GM23338 (cell line): ENCODE data around the gene OR51G2. TPM values are rescaled to one million over a fixed set of nuclear protein-coding genes. Genes with fewer than 3 reads are reported as not detected.

Experiments
- ATAC-seq: fragments of 200-7000 bp; cut with Tn5 transposase; 3 replicates; pipeline ENCODE4 v1.9.1; 2020
- DNase-seq: peaks from one replicate; pipeline ENCODE4 v3.0.0-alpha.2; 2015; ENCODE audit warnings: low spot score
- H2AFZ ChIP-seq: fragments of 200-600 bp; sonication (generic); 2 replicates; pipeline ENCODE4 v1.8.0; 2016; ENCODE audit warnings: antibody characterized with exemption, mild to moderate bottlenecking, moderate library complexity
- H3F3A ChIP-seq: fragments of 200-600 bp; sonication (generic); replicated peaks from 2 replicates; pipeline ENCODE4 v1.8.0; 2017; ENCODE audit warnings: antibody characterized with exemption, mixed run types, low read depth
- H3K27ac ChIP-seq: fragments of 200-600 bp; sonication (generic); 2 replicates; pipeline ENCODE4 v1.6.1; 2016; ENCODE audit warnings: low read depth
- H3K27me3 ChIP-seq: fragments of 200-600 bp; sonication (generic); 2 replicates; pipeline ENCODE4 v1.8.0; 2016; ENCODE audit warnings: mild to moderate bottlenecking, mixed run types, moderate library complexity; ENCODE audit not compliant: insufficient read depth
- H3K36me3 ChIP-seq: fragments of 200-600 bp; sonication (generic); 2 replicates; pipeline ENCODE4 v1.8.0; 2016; ENCODE audit warnings: mild to moderate bottlenecking; ENCODE audit not compliant: insufficient read depth
- H3K4me1 ChIP-seq: fragments of 200-600 bp; sonication (generic); 2 replicates; pipeline ENCODE4 v1.8.0; 2016; ENCODE audit warnings: mild to moderate bottlenecking, moderate library complexity; ENCODE audit not compliant: insufficient read depth
- H3K4me2 ChIP-seq: fragments of 200-600 bp; sonication (generic); 2 replicates; pipeline ENCODE4 v1.7.1; 2017; ENCODE audit warnings: mixed run types
- H3K4me3 ChIP-seq: fragments of 200-600 bp; sonication (generic); 2 replicates; pipeline ENCODE4 v1.6.1; 2016; ENCODE audit warnings: mixed run types
- H3K79me2 ChIP-seq: fragments of 200-600 bp; sonication (generic); replicated peaks from 2 replicates; pipeline ENCODE4 v1.8.0; 2017; ENCODE audit warnings: mild to moderate bottlenecking; ENCODE audit not compliant: insufficient read depth
- H3K9me2 ChIP-seq: fragments of 200-600 bp; sonication (generic); 2 replicates; pipeline ENCODE4 v1.8.0; 2017; ENCODE audit not compliant: insufficient read depth
- H4K20me1 ChIP-seq: fragments of 200-600 bp; sonication (generic); replicated peaks from 2 replicates; pipeline ENCODE4 v1.8.0; 2017; ENCODE audit warnings: mild to moderate bottlenecking; ENCODE audit not compliant: insufficient read depth
- H3K27ac Mint-ChIP-seq: 2 replicates; pipeline ENCODE4 v1.8.0; 2020; ENCODE audit warnings: inconsistent platforms, mild to moderate bottlenecking, moderate library complexity, mixed read lengths
- H3K27me3 Mint-ChIP-seq: 3 replicates; pipeline ENCODE4 v1.8.0; 2022; ENCODE audit warnings: low read depth, mild to moderate bottlenecking, moderate library complexity, mixed read lengths, inconsistent platforms; ENCODE audit not compliant: insufficient read depth, poor library complexity
- H3K36me3 Mint-ChIP-seq: 3 replicates; pipeline ENCODE4 v1.8.0; 2021; ENCODE audit warnings: low read depth, mild to moderate bottlenecking, inconsistent platforms, moderate library complexity, mixed read lengths
- H3K4me1 Mint-ChIP-seq: 3 replicates; pipeline ENCODE4 v1.8.0; 2020; ENCODE audit warnings: mild to moderate bottlenecking, inconsistent platforms, mixed read lengths
- H3K4me3 Mint-ChIP-seq: 3 replicates; pipeline ENCODE4 v1.8.0; 2021; ENCODE audit warnings: moderate library complexity, mild to moderate bottlenecking, inconsistent platforms, mixed read lengths
- H3K9me3 Mint-ChIP-seq: 3 replicates; pipeline ENCODE4 v1.8.0; 2020; ENCODE audit warnings: moderate library complexity, mild to moderate bottlenecking, inconsistent platforms, mixed read lengths
- CREB1 ChIP-seq: fragments of 250-450 bp; sonication (Bioruptor Pico); IDR thresholded peaks from 2 replicates; pipeline ENCODE4 v1.5.0; 2020; ENCODE audit warnings: low read depth, mild to moderate bottlenecking, moderate library complexity
- CTCF ChIP-seq, 2 experiments: fragments of 200-600 bp in 1 of 2; sonication (generic) in 1 of 2; conservative IDR thresholded peaks; 2 replicates each; pipeline versions ENCODE4 v1.5.1 to v1.6.1; 2016 to 2017; ENCODE audit warnings: antibody characterized with exemption in 2 of 2, low read depth in 2 of 2, mild to moderate bottlenecking in 2 of 2, moderate library complexity in 1 of 2
- EZH2 ChIP-seq: fragments of 200-600 bp; sonication (generic); IDR thresholded peaks from one replicate; pipeline ENCODE4 v1.8.0; 2017; ENCODE audit warnings: antibody characterized with exemption, mild to moderate bottlenecking, low read depth; ENCODE audit not compliant: unreplicated experiment
- EZH2phosphoT487 ChIP-seq: fragments of 200-600 bp; sonication (generic); IDR thresholded peaks from one replicate; pipeline ENCODE4 v1.8.1; 2018; ENCODE audit warnings: antibody characterized with exemption; ENCODE audit not compliant: unreplicated experiment
- JUNB ChIP-seq: IDR thresholded peaks from one replicate; pipeline ENCODE4 v1.6.1; 2016; ENCODE audit warnings: antibody characterized with exemption; ENCODE audit not compliant: unreplicated experiment
- NANOG ChIP-seq: IDR thresholded peaks from 2 replicates; pipeline ENCODE4 v1.6.1; 2016; ENCODE audit warnings: antibody characterized with exemption, borderline replicate concordance
- POLR2AphosphoS5 ChIP-seq: IDR thresholded peaks from 2 replicates; pipeline ENCODE4 v1.6.1; 2016; ENCODE audit warnings: antibody characterized with exemption, low read depth
- REST ChIP-seq: IDR thresholded peaks from one replicate; pipeline ENCODE4 v1.6.1; 2018; ENCODE audit warnings: antibody characterized with exemption; ENCODE audit not compliant: unreplicated experiment
- STAT1 ChIP-seq: IDR thresholded peaks from one replicate; pipeline ENCODE4 v1.6.1; 2016; ENCODE audit warnings: antibody characterized with exemption; ENCODE audit not compliant: unreplicated experiment
- ZNF331 ChIP-seq: fragments of 250-450 bp; sonication (Bioruptor Pico); IDR thresholded peaks from 2 replicates; pipeline ENCODE4 v1.5.0; 2020; ENCODE audit warnings: low read depth, mild to moderate bottlenecking, moderate library complexity
- polyA plus RNA-seq: library from polyadenylated mRNA; unstranded; fragments of >200 nt; fragmentation: Nextera tagmentation; extraction: Ambion mirVana; gene quantifications from 2 replicates; pipeline ENCODE4 v1.2.1, GENCODE V29; 2016
- total RNA-seq: library from RNA; depleted of rRNA; stranded (reverse); fragments of >200 nt; shearing (Covaris generic); gene quantifications from 2 replicates; pipeline ENCODE4 v1.2.3, GENCODE V29; 2014
- TF ChIP-seq, protein P1 (sequence below): IDR thresholded peaks from 2 replicates; pipeline ENCODE4 v1.6.1; 2016; ENCODE audit warnings: antibody characterized with exemption
- TF ChIP-seq, protein P2 (sequence below): fragments of 250-450 bp; sonication (Bioruptor Pico); IDR thresholded peaks from 2 replicates; pipeline ENCODE4 v1.5.0; 2020; ENCODE audit warnings: mild to moderate bottlenecking, moderate library complexity

The OR51G2 gene
- total and polyA plus RNA-seq, 2 experiments from 2014 or later: not detected

- TF ChIP-seq, protein P1, sequence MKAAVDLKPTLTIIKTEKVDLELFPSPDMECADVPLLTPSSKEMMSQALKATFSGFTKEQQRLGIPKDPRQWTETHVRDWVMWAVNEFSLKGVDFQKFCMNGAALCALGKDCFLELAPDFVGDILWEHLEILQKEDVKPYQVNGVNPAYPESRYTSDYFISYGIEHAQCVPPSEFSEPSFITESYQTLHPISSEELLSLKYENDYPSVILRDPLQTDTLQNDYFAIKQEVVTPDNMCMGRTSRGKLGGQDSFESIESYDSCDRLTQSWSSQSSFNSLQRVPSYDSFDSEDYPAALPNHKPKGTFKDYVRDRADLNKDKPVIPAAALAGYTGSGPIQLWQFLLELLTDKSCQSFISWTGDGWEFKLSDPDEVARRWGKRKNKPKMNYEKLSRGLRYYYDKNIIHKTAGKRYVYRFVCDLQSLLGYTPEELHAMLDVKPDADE: no peak
Measured at GRCh38 chr11:4886186-4886585, 33.0 kb downstream of the OR51G2 start (continued).

- no peak overlapping the region for H2AFZ ChIP-seq
- no peak overlapping the region for H3K4me3 ChIP-seq
- no peaks in the 10 kb centered on the region for H3K27me3 Mint-ChIP-seq
- ATAC-seq (no peak), DNase-seq (no peak)
- H3K27ac Mint-ChIP-seq: no peak overlapping the region
- no peaks in the 10 kb centered on the region for H3K9me3 Mint-ChIP-seq
- H4K20me1 ChIP-seq: no peaks in the 10 kb centered on the region
- no peak overlapping the region for H3K27ac ChIP-seq
- H3K27me3 ChIP-seq: no peaks in the 10 kb centered on the region
- H3K36me3 Mint-ChIP-seq: no peaks in the 10 kb centered on the region
- H3K4me3 Mint-ChIP-seq: no peak overlapping the region
- no peaks in the 10 kb centered on the region for H3K4me1 ChIP-seq
- H3K4me2 ChIP-seq: no peak overlapping the region
- H3F3A ChIP-seq: no peaks in the 10 kb centered on the region
- H3K79me2 ChIP-seq: no peaks in the 10 kb centered on the region
- no peaks in the 10 kb centered on the region for H3K4me1 Mint-ChIP-seq
- H3K9me2 ChIP-seq: no peaks in the 10 kb centered on the region; the same call in 1 of the 2 replicates
- no peaks in the 10 kb centered on the region for H3K36me3 ChIP-seq
- TF ChIP-seq JUNB (no peak), NANOG (no peak), CREB1 (CRISPR knock-in tag) (no peak), EZH2phosphoT487 (no peak), STAT1 (no peak), ZNF331 (no peak), POLR2AphosphoS5 (no peak), EZH2 (no peak), REST (no peak), CTCF (conservative IDR thresholded peaks at IDR 0.05; ENCODE audit: low read depth in 2 of 2) (no peak)
- TF ChIP-seq, protein P1: no peak
- TF ChIP-seq, protein P2, sequence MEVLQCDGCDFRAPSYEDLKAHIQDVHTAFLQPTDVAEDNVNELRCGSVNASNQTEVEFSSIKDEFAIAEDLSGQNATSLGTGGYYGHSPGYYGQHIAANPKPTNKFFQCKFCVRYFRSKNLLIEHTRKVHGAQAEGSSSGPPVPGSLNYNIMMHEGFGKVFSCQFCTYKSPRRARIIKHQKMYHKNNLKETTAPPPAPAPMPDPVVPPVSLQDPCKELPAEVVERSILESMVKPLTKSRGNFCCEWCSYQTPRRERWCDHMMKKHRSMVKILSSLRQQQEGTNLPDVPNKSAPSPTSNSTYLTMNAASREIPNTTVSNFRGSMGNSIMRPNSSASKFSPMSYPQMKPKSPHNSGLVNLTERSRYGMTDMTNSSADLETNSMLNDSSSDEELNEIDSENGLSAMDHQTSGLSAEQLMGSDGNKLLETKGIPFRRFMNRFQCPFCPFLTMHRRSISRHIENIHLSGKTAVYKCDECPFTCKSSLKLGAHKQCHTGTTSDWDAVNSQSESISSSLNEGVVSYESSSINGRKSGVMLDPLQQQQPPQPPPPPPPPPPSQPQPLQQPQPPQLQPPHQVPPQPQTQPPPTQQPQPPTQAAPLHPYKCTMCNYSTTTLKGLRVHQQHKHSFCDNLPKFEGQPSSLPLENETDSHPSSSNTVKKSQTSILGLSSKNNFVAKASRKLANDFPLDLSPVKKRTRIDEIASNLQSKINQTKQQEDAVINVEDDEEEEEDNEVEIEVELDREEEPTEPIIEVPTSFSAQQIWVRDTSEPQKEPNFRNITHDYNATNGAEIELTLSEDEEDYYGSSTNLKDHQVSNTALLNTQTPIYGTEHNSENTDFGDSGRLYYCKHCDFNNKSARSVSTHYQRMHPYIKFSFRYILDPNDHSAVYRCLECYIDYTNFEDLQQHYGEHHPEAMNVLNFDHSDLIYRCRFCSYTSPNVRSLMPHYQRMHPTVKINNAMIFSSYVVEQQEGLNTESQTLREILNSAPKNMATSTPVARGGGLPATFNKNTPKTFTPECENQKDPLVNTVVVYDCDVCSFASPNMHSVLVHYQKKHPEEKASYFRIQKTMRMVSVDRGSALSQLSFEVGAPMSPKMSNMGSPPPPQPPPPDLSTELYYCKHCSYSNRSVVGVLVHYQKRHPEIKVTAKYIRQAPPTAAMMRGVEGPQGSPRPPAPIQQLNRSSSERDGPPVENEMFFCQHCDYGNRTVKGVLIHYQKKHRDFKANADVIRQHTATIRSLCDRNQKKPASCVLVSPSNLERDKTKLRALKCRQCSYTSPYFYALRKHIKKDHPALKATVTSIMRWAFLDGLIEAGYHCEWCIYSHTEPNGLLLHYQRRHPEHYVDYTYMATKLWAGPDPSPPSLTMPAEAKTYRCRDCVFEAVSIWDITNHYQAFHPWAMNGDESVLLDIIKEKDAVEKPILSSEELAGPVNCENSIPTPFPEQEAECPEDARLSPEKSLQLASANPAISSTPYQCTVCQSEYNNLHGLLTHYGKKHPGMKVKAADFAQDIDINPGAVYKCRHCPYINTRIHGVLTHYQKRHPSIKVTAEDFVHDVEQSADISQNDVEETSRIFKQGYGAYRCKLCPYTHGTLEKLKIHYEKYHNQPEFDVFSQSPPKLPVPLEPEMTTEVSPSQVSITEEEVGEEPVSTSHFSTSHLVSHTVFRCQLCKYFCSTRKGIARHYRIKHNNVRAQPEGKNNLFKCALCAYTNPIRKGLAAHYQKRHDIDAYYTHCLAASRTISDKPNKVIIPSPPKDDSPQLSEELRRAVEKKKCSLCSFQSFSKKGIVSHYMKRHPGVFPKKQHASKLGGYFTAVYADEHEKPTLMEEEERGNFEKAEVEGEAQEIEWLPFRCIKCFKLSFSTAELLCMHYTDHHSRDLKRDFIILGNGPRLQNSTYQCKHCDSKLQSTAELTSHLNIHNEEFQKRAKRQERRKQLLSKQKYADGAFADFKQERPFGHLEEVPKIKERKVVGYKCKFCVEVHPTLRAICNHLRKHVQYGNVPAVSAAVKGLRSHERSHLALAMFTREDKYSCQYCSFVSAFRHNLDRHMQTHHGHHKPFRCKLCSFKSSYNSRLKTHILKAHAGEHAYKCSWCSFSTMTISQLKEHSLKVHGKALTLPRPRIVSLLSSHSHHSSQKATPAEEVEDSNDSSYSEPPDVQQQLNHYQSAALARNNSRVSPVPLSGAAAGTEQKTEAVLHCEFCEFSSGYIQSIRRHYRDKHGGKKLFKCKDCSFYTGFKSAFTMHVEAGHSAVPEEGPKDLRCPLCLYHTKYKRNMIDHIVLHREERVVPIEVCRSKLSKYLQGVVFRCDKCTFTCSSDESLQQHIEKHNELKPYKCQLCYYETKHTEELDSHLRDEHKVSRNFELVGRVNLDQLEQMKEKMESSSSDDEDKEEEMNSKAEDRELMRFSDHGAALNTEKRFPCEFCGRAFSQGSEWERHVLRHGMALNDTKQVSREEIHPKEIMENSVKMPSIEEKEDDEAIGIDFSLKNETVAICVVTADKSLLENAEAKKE: no peak
Measured at GRCh38 chr11:4884361-4884760, 34.8 kb downstream of the OR51G2 start.
